RWPE2 (cell line): Measurements from ENCODE around the gene TBC1D2.

ENCODE experiments used
- ATAC-seq: fragments of 200-7000 bp; cut with Tn5 transposase; 3 replicates; pipeline ENCODE4 v1.9.1; 2021; ENCODE audit warnings: low read depth
- DNase-seq: peaks from one replicate; pipeline ENCODE4 v3.0.0-alpha.2; 2020; ENCODE audit warnings: low spot score
- H3K27ac ChIP-seq: fragments of 450-650 bp; 2 replicates; pipeline ENCODE4 v1.5.1; 2017; ENCODE audit warnings: mild to moderate bottlenecking; ENCODE audit not compliant: poor library complexity, severe bottlenecking
- H3K27me3 ChIP-seq: fragments of 250-450 bp; sonication (Bioruptor Pico); 2 replicates; pipeline ENCODE4 v1.5.1; 2021; ENCODE audit warnings: mild to moderate bottlenecking, moderate library complexity; ENCODE audit not compliant: insufficient read depth, poor library complexity, severe bottlenecking
- H3K36me3 ChIP-seq: fragments of 250-450 bp; sonication (Bioruptor Pico); 2 replicates; pipeline ENCODE4 v1.5.1; 2020; ENCODE audit warnings: low read depth, mild to moderate bottlenecking, moderate library complexity
- H3K4me1 ChIP-seq: fragments of 250-450 bp; sonication (Bioruptor Pico); 2 replicates; pipeline ENCODE4 v1.5.1; 2021; ENCODE audit warnings: mild to moderate bottlenecking, moderate library complexity; ENCODE audit not compliant: insufficient read depth, poor library complexity, severe bottlenecking
- H3K4me3 ChIP-seq: fragments of 250-450 bp; sonication (Bioruptor Pico); 2 replicates; pipeline ENCODE4 v1.5.1; 2021; ENCODE audit warnings: mild to moderate bottlenecking, moderate library complexity; ENCODE audit not compliant: severe bottlenecking
- H3K9me3 ChIP-seq: fragments of 250-450 bp; sonication (Bioruptor Pico); 2 replicates; pipeline ENCODE4 v1.5.1; 2021; ENCODE audit warnings: mild to moderate bottlenecking, moderate library complexity; ENCODE audit not compliant: severe bottlenecking
- CTCF ChIP-seq: fragments of 450-650 bp; IDR thresholded peaks from one replicate; pipeline ENCODE4 v1.5.1; 2017; ENCODE audit warnings: mild to moderate bottlenecking, moderate library complexity; ENCODE audit not compliant: poor library complexity, severe bottlenecking

Gene TBC1D2

GRCh38 chr9:98241357-98242300, 13.8 kb downstream of the TBC1D2 start:
- TF ChIP-seq CTCF: no peak
- Histone ChIP-seq H3K4me1 (peaks cover 31% of the 10 kb centered on the region), H3K9me3 (no peaks in the 10 kb centered on the region), H3K27ac (peak overlapping the region; percentile 0), H3K36me3 (peaks cover 97% of the 10 kb centered on the region), H3K4me3 (no peak overlapping the region), H3K27me3 (no peaks in the 10 kb centered on the region)
- ATAC-seq: no peak; the same call in 2 of the 3 replicates
- DNase-seq: no peak

- no peaks in the 10 kb centered on the region for H3K27me3 ChIP-seq
- peaks cover 19% of the 10 kb centered on the region for H3K4me1 ChIP-seq
- peaks cover 97% of the 10 kb centered on the region for H3K36me3 ChIP-seq
- ATAC-seq: no peak
- no peaks in the 10 kb centered on the region for H3K9me3 ChIP-seq
- TF ChIP-seq CTCF: no peak
- no peak overlapping the region for H3K27ac ChIP-seq
- no peak overlapping the region for H3K4me3 ChIP-seq
- DNase-seq: no peak
These were observed 15.0 kb downstream of the TBC1D2 start for GRCh38 chr9:98240475-98240874.

GRCh38 chr9:98236901-98237487, 18.5 kb downstream of the TBC1D2 start:
- Histone ChIP-seq H3K4me1 (peaks cover 8% of the 10 kb centered on the region), H3K27ac (peak overlapping the region; percentile 6), H3K27me3 (no peaks in the 10 kb centered on the region), H3K9me3 (no peaks in the 10 kb centered on the region), H3K36me3 (peaks cover 98% of the 10 kb centered on the region), H3K4me3 (no peak overlapping the region)
- DNase-seq (no peak), ATAC-seq (no peak)
- no peak for TF ChIP-seq CTCF

- Histone ChIP-seq H3K4me1 (peaks cover 15% of the 10 kb centered on the region), H3K36me3 (peaks cover 98% of the 10 kb centered on the region), H3K9me3 (no peaks in the 10 kb centered on the region), H3K27ac (peak overlapping the region; percentile 99), H3K4me3 (no peak overlapping the region), H3K27me3 (no peaks in the 10 kb centered on the region)
- DNase-seq (no peak), ATAC-seq (no peak)
- no peak for TF ChIP-seq CTCF
These were observed 20.3 kb downstream of the TBC1D2 start for GRCh38 chr9:98235126-98235525.
